GM12878 (cell line): Measurements from ENCODE around the gene HPSE. TPM values are rescaled to one million over a fixed set of nuclear protein-coding genes. Genes with fewer than 3 reads are reported as not detected.

Experiments
- ATAC-seq: fragments of 200-7000 bp; cut with Tn5 transposase; 3 replicates; pipeline ENCODE4 v1.9.1; 2020; ENCODE audit warnings: mild to moderate bottlenecking, moderate library complexity
- BruUV-seq: library from RNA; stranded (reverse); fragments of 400-500 nt; replicated peaks from 2 replicates; lab custom pipeline; 2021; lab: Mats Ljungman, UMichigan
- CTCF ChIA-PET: fragments of 300-600 bp; sonication (Branson Sonifier 250); formaldehyde crosslinking; extraction: SDS; loops from one replicate; lab custom pipeline; 2021; ENCODE audit warnings: inconsistent platforms; lab: Yijun Ruan, JAX
- POLR2A ChIA-PET: fragments of 350-600 bp; formaldehyde crosslinking; extraction: SDS; loops from one replicate; lab custom pipeline; 2021; ENCODE audit warnings: inconsistent platforms; lab: Charles Lee
- RAD21 ChIA-PET: fragments of 300-600 bp; sonication (Branson Sonifier 250); formaldehyde crosslinking; loops from one replicate; lab custom pipeline; 2023; ENCODE audit warnings: antibody characterized with exemption; ENCODE audit not compliant: unreplicated experiment; lab: Charles Lee
- SMC1A ChIA-PET: fragments of 300-600 bp; sonication (Branson Sonifier 250); formaldehyde crosslinking; loops from one replicate; lab custom pipeline; 2023; ENCODE audit not compliant: unreplicated experiment, uncharacterized antibody; lab: Charles Lee
- DNase-seq: peaks from one replicate; pipeline ENCODE4 v3.0.0-alpha.2; 2011; ENCODE audit warnings: low read depth, low spot score
- FAIRE-seq: peaks from 3 replicates; lab custom pipeline; 2011; peaks lifted over from hg19 to GRCh38; lab: Jason Lieb, UNC
- H2AFZ ChIP-seq: 2 replicates; pipeline ENCODE4 v1.6.0; 2011; ENCODE audit warnings: low read depth, low read length, control low read depth; ENCODE audit not compliant: control insufficient read depth
- H3K27ac ChIP-seq: 2 replicates; pipeline ENCODE4 v1.5.1; 2011; ENCODE audit warnings: control low read depth; ENCODE audit not compliant: control insufficient read depth, insufficient read depth
- H3K27me3 ChIP-seq, 2 experiments: replicated peaks in 1 of 2; 2 replicates each; pipeline versions ENCODE4 v1.6.0 to v1.6.1; 2011; ENCODE audit warnings: low read length in 1 of 2; ENCODE audit not compliant: control insufficient read depth in 2 of 2, insufficient read depth in 2 of 2
- H3K36me3 ChIP-seq, 2 experiments: 2 replicates each; pipeline ENCODE4 v1.5.1; 2011; ENCODE audit warnings: low read length in 1 of 2; ENCODE audit not compliant: control insufficient read depth in 2 of 2, insufficient read depth in 2 of 2
- H3K4me1 ChIP-seq: 2 replicates; pipeline ENCODE4 v1.6.1; 2011; ENCODE audit warnings: mild to moderate bottlenecking, low read length, moderate library complexity, mixed read lengths; ENCODE audit not compliant: control insufficient read depth, insufficient read depth
- H3K4me2 ChIP-seq: 2 replicates; pipeline ENCODE4 v1.6.0; 2011; ENCODE audit warnings: control low read depth; ENCODE audit not compliant: control insufficient read depth, insufficient read depth
- H3K4me3 ChIP-seq: fragments of 200-600 bp; sonication (generic); 2 replicates; pipeline ENCODE4 v1.5.1; 2016
- H3K79me2 ChIP-seq: 2 replicates; pipeline ENCODE4 v1.6.0; 2011; ENCODE audit warnings: low read length; ENCODE audit not compliant: control insufficient read depth, insufficient read depth
- H3K9ac ChIP-seq: 2 replicates; pipeline ENCODE4 v1.8.0; 2011; ENCODE audit warnings: low read length, control low read depth, mixed read lengths; ENCODE audit not compliant: control insufficient read depth, insufficient read depth
- H3K9me3 ChIP-seq: replicated peaks from 3 replicates; pipeline ENCODE4 v1.5.1; 2011; ENCODE audit warnings: mild to moderate bottlenecking, low read length; ENCODE audit not compliant: control insufficient read depth, insufficient read depth
- H4K20me1 ChIP-seq: 2 replicates; pipeline ENCODE4 v1.6.0; 2011; ENCODE audit not compliant: control insufficient read depth, insufficient read depth
- ATF3 ChIP-seq: IDR thresholded peaks from 2 replicates; pipeline ENCODE4 v1.6.1; 2011; ENCODE audit warnings: low read depth, mild to moderate bottlenecking, low read length, moderate library complexity, borderline replicate concordance; ENCODE audit errors: extremely low read depth
- BMI1 ChIP-seq: fragments of 450-650 bp; IDR thresholded peaks from 2 replicates; pipeline ENCODE4 v1.6.1; 2016; ENCODE audit warnings: mild to moderate bottlenecking, moderate library complexity, borderline replicate concordance
- CTCF ChIP-seq, 3 experiments: IDR thresholded peaks in 2 of 3; conservative IDR thresholded peaks in 1 of 3; 2 replicates each; pipeline ENCODE4 v1.5.1; 2011; ENCODE audit warnings: low read depth in 3 of 3, low read length in 3 of 3, mild to moderate bottlenecking in 3 of 3, control low read depth in 2 of 3, moderate library complexity in 2 of 3, inconsistent platforms in 1 of 3, mixed read lengths in 1 of 3; ENCODE audit not compliant: control insufficient read depth in 2 of 3, insufficient read depth in 1 of 3; ENCODE audit errors: extremely low read depth in 1 of 3
- FOS ChIP-seq: IDR thresholded peaks from 3 replicates; pipeline ENCODE4 v1.6.1; 2011; ENCODE audit warnings: borderline replicate concordance; ENCODE audit not compliant: insufficient read length; ENCODE audit errors: extremely low read depth
- IRF3 ChIP-seq: fragments of 450-650 bp; IDR thresholded peaks from 2 replicates; pipeline ENCODE4 v1.6.1; 2014; ENCODE audit warnings: mild to moderate bottlenecking
- POU2F2 ChIP-seq: IDR thresholded peaks from 3 replicates; pipeline ENCODE4 v1.6.1; 2011; ENCODE audit warnings: low read depth, mild to moderate bottlenecking, low read length, borderline replicate concordance
- RCOR1 ChIP-seq: conservative IDR thresholded peaks from 2 replicates; pipeline ENCODE4 v1.6.1; 2012; ENCODE audit warnings: low read depth, low read length, improper control_type of control experiment
- TCF12 ChIP-seq: IDR thresholded peaks from 2 replicates; pipeline ENCODE4 v1.6.1; 2011; ENCODE audit warnings: low read depth, mild to moderate bottlenecking, low read length
- USF2 ChIP-seq: IDR thresholded peaks from 2 replicates; pipeline ENCODE4 v1.6.1; 2011; ENCODE audit warnings: low read depth, low read length, improper control_type of control experiment, borderline replicate concordance
- ZNF592 ChIP-seq: fragments of 450-650 bp; IDR thresholded peaks from 2 replicates; pipeline ENCODE4 v1.6.1; 2017; ENCODE audit warnings: mild to moderate bottlenecking, moderate library complexity
- WGBS: methylation state at CpG from one replicate; pipeline ENCODE4 v1.1.6; 2016; ENCODE audit warnings: low lambda C conversion rate; ENCODE audit not compliant: insufficient replicate concordance, insufficient coverage; ENCODE audit errors: missing lambda C conversion rate; 5-methylcytosine and 5-hydroxymethylcytosine counted together
- in situ Hi-C: fragments of 300-500 bp; cut with MboI; formaldehyde crosslinking; loops from 9 replicates; pipeline ENCODE4 v1.14.3; 2018; ENCODE audit warnings: mixed read lengths
- intact Hi-C: fragments of 100-400 bp; cut with micrococcal nuclease; formaldehyde crosslinking; loops from one replicate; pipeline ENCODE4 v1.14.2; 2022; ENCODE audit not compliant: unreplicated experiment
- polyA plus RNA-seq, 11 experiments: library from polyadenylated mRNA; depleted of rRNA in 4 of 11; unstranded in 6 of 11; stranded (reverse) in 5 of 11; fragments of >200 nt; fragmentation: Nextera tagmentation in 4 of 11; fragmentation: Illumina TruSeq in 1 of 11; extraction: Ambion mirVana in 4 of 11; extraction: Trizol in 1 of 11; gene quantifications; 1 replicate in 1 of 11; 2 replicates in 10 of 11; pipeline versions ENCODE4 v1.2.1 to v1.2.3, GENCODE V29; 2011 to 2016; ENCODE audit warnings: inconsistent platforms in 2 of 11, missing spikeins in 2 of 11, low read depth in 1 of 11
- total RNA-seq, 4 experiments: library from RNA; depleted of rRNA in 3 of 4; stranded (reverse); fragments of >200 nt in 3 of 4; fragmentation: Illumina TruSeq in 1 of 4; extraction: Trizol in 1 of 4; gene quantifications; 2 replicates each; pipeline versions ENCODE4 v1.2.1 to v1.2.3, GENCODE V29; 2013 to 2021

The HPSE gene
- total and polyA plus RNA-seq, 10 of the 15 experiments (the other 5 are each of a cell fraction or from before 2014, with no cell fraction given) = 0.16 to 0.89 (median 0.58) TPM

GRCh38 chr4:83372931-83373330 lies 38.3 kb upstream of the HPSE start:
- H3K4me2 ChIP-seq = no peak overlapping the region
- in situ Hi-C loops = no loop called here
- CTCF ChIA-PET = interaction anchor here (0.6 kb wide), 1 partner anchor 908 kb away, joined by 4 read pairs; no protein-coding TSS in a partner anchor

More at GRCh38 chr4:83372931-83373330, 38.3 kb upstream of the HPSE start:
- no TSS peak for BruUV-seq
- Histone ChIP-seq H3K9me3 (peaks cover 1% of the 10 kb centered on the region; the same call in 2 of the 3 replicates), H3K4me1 (no peaks in the 10 kb centered on the region), H3K79me2 (no peaks in the 10 kb centered on the region), H3K9ac (no peak overlapping the region), H3K27ac (no peak overlapping the region), H3K36me3 (no peaks in the 10 kb centered on the region), H3K4me3 (no peak overlapping the region), H2AFZ (no peak overlapping the region), H4K20me1 (no peaks in the 10 kb centered on the region), H3K27me3 (no peaks in the 10 kb centered on the region)
- FAIRE-seq (no peak), ATAC-seq (no peak), DNase-seq (no peak)
- 0% methylated on average over 1 of the region's 1 CpG for WGBS
- POLR2A ChIA-PET = no interaction called here
- SMC1A ChIA-PET = interaction anchor here (0.6 kb wide), 1 partner anchor 271 kb away, joined by 3 read pairs; no protein-coding TSS in a partner anchor
- RAD21 ChIA-PET = no interaction called here
- intact Hi-C loops = no loop called here
- TF ChIP-seq CTCF (IDR thresholded peaks at IDR 0.05 in 2 of 3, conservative IDR thresholded peaks at IDR 0.05 in 1 of 3; ENCODE audit: control insufficient read depth in 2 of 3, extremely low read depth in 1 of 3, insufficient read depth in 1 of 3, low read depth in 3 of 3, low read length in 3 of 3) (no peak), USF2 (no peak), ZNF592 (no peak), POU2F2 (no peak), FOS (no peak), RCOR1 (no peak), ATF3 (no peak), BMI1 (no peak), TCF12 (no peak), IRF3 (no peak)
